ENCODE data around the gene TMCC1.

The TMCC1 gene

GRCh38 chr3:129827765-129828164 is 65.7 kb downstream of the TMCC1 start:
- Histone ChIP-seq H3K36me3 (ENCODE audit: control insufficient read depth in 5 of 5, insufficient read depth in 5 of 5, low read length in 5 of 5) (no peaks in the 10 kb centered on the region), H3K4me1 (ENCODE audit: control insufficient read depth in 5 of 5, insufficient read depth in 5 of 5, low read length in 5 of 5) (peaks cover 0 to 36% (median 27%) of the 10 kb centered on the region in 5 donors), H3K9ac (ENCODE audit: low read length in 5 of 5) (no peak overlapping the region), H3K27ac (ENCODE audit: low read depth, low read length) (no peak overlapping the region), H3K27me3 (ENCODE audit: control insufficient read depth in 5 of 5, insufficient read depth in 4 of 5, low read length in 5 of 5) (no peaks in the 10 kb centered on the region), H3K4me3 (ENCODE audit: low read depth in 1 of 5, low read length in 5 of 5) (no peak overlapping the region), H3K9me3 (ENCODE audit: control insufficient read depth in 5 of 5, low read length in 5 of 5) (no peaks in the 10 kb centered on the region)

GRCh38 chr3:129824926-129825541 is 68.5 kb downstream of the TMCC1 start:
- Histone ChIP-seq H3K9me3 (ENCODE audit: control insufficient read depth in 5 of 5, low read length in 5 of 5) (no peaks in the 10 kb centered on the region), H3K27ac (ENCODE audit: low read depth, low read length) (peak overlapping the region; percentile 43), H3K27me3 (ENCODE audit: control insufficient read depth in 5 of 5, insufficient read depth in 4 of 5, low read length in 5 of 5) (no peaks in the 10 kb centered on the region), H3K4me1 (ENCODE audit: control insufficient read depth in 5 of 5, insufficient read depth in 5 of 5, low read length in 5 of 5) (peaks cover 2 to 35% (median 28%) of the 10 kb centered on the region in 5 donors), H3K9ac (ENCODE audit: low read length in 5 of 5) (no peak overlapping the region), H3K4me3 (ENCODE audit: low read depth in 1 of 5, low read length in 5 of 5) (no peak overlapping the region), H3K36me3 (ENCODE audit: control insufficient read depth in 5 of 5, insufficient read depth in 5 of 5, low read length in 5 of 5) (no peaks in the 10 kb centered on the region)

- Histone ChIP-seq H3K27me3 (ENCODE audit: control insufficient read depth in 5 of 5, insufficient read depth in 4 of 5, low read length in 5 of 5) (no peaks in the 10 kb centered on the region), H3K36me3 (ENCODE audit: control insufficient read depth in 5 of 5, insufficient read depth in 5 of 5, low read length in 5 of 5) (no peaks in the 10 kb centered on the region), H3K4me3 (ENCODE audit: low read depth in 1 of 5, low read length in 5 of 5) (no peak overlapping the region), H3K27ac (ENCODE audit: low read depth, low read length) (peak overlapping the region; percentile 96), H3K4me1 (ENCODE audit: control insufficient read depth in 5 of 5, insufficient read depth in 5 of 5, low read length in 5 of 5) (peaks cover 2 to 28% (median 18%) of the 10 kb centered on the region in 5 donors), H3K9me3 (ENCODE audit: control insufficient read depth in 5 of 5, low read length in 5 of 5) (no peaks in the 10 kb centered on the region), H3K9ac (ENCODE audit: low read length in 5 of 5) (peak overlapping the region in 3 of 5 donors; percentile 54 to 71 (median 64))
These were observed 70.8 kb downstream of the TMCC1 start for GRCh38 chr3:129822679-129823078.

GRCh38 chr3:129822241-129822640 is 71.3 kb downstream of the TMCC1 start:
- Histone ChIP-seq H3K27ac (ENCODE audit: low read depth, low read length) (peak overlapping the region; percentile 96), H3K36me3 (ENCODE audit: control insufficient read depth in 5 of 5, insufficient read depth in 5 of 5, low read length in 5 of 5) (no peaks in the 10 kb centered on the region), H3K9me3 (ENCODE audit: control insufficient read depth in 5 of 5, low read length in 5 of 5) (no peaks in the 10 kb centered on the region)

GRCh38 chr3:129820587-129820986 is 72.9 kb downstream of the TMCC1 start:
- Histone ChIP-seq H3K4me3 (ENCODE audit: low read depth in 1 of 5, low read length in 5 of 5) (no peak overlapping the region), H3K9ac (ENCODE audit: low read length in 5 of 5) (peak overlapping the region in 1 of 5 donors; percentile 23), H3K27ac (ENCODE audit: low read depth, low read length) (peak overlapping the region; percentile 42), H3K36me3 (ENCODE audit: control insufficient read depth in 5 of 5, insufficient read depth in 5 of 5, low read length in 5 of 5) (peaks cover 0 to 3% (median 0%) of the 10 kb centered on the region in 5 donors), H3K27me3 (ENCODE audit: control insufficient read depth in 5 of 5, insufficient read depth in 4 of 5, low read length in 5 of 5) (no peaks in the 10 kb centered on the region), H3K4me1 (ENCODE audit: control insufficient read depth in 5 of 5, insufficient read depth in 5 of 5, low read length in 5 of 5) (peaks cover 2 to 25% (median 17%) of the 10 kb centered on the region in 5 donors), H3K9me3 (ENCODE audit: control insufficient read depth in 5 of 5, low read length in 5 of 5) (no peaks in the 10 kb centered on the region)

More at GRCh38 chr3:129822241-129822640, 71.3 kb downstream of the TMCC1 start:
- H3K27me3 ChIP-seq (ENCODE audit: control insufficient read depth in 5 of 5, insufficient read depth in 4 of 5, low read length in 5 of 5): no peaks in the 10 kb centered on the region
- H3K4me3 ChIP-seq (ENCODE audit: low read depth in 1 of 5, low read length in 5 of 5): no peak overlapping the region
- peak overlapping the region in 3 of 5 donors; percentile 54 to 71 (median 64) for H3K9ac ChIP-seq (ENCODE audit: low read length in 5 of 5)
- peaks cover 2 to 27% (median 17%) of the 10 kb centered on the region in 5 donors for H3K4me1 ChIP-seq (ENCODE audit: control insufficient read depth in 5 of 5, insufficient read depth in 5 of 5, low read length in 5 of 5)

GRCh38 chr3:129812589-129812988 is 80.9 kb downstream of the TMCC1 start:
- Histone ChIP-seq H3K4me3 (ENCODE audit: low read depth in 1 of 5, low read length in 5 of 5) (no peak overlapping the region), H3K4me1 (ENCODE audit: control insufficient read depth in 5 of 5, insufficient read depth in 5 of 5, low read length in 5 of 5) (peaks cover 0 to 13% (median 3%) of the 10 kb centered on the region in 5 donors), H3K9me3 (ENCODE audit: control insufficient read depth in 5 of 5, low read length in 5 of 5) (no peaks in the 10 kb centered on the region), H3K27me3 (ENCODE audit: control insufficient read depth in 5 of 5, insufficient read depth in 4 of 5, low read length in 5 of 5) (no peaks in the 10 kb centered on the region), H3K9ac (ENCODE audit: low read length in 5 of 5) (no peak overlapping the region), H3K36me3 (ENCODE audit: control insufficient read depth in 5 of 5, insufficient read depth in 5 of 5, low read length in 5 of 5) (peaks cover 0 to 3% (median 0%) of the 10 kb centered on the region in 5 donors), H3K27ac (ENCODE audit: low read depth, low read length) (no peak overlapping the region)

- H3K27ac ChIP-seq (ENCODE audit: low read depth, low read length): no peak overlapping the region
- H3K4me1 ChIP-seq (ENCODE audit: control insufficient read depth in 5 of 5, insufficient read depth in 5 of 5, low read length in 5 of 5): peaks cover 0 to 19% (median 3%) of the 10 kb centered on the region in 5 donors
- no peaks in the 10 kb centered on the region for H3K27me3 ChIP-seq (ENCODE audit: control insufficient read depth in 5 of 5, insufficient read depth in 4 of 5, low read length in 5 of 5)
- no peak overlapping the region for H3K4me3 ChIP-seq (ENCODE audit: low read depth in 1 of 5, low read length in 5 of 5)
- H3K36me3 ChIP-seq (ENCODE audit: control insufficient read depth in 5 of 5, insufficient read depth in 5 of 5, low read length in 5 of 5): no peaks in the 10 kb centered on the region
- no peaks in the 10 kb centered on the region for H3K9me3 ChIP-seq (ENCODE audit: control insufficient read depth in 5 of 5, low read length in 5 of 5)
- H3K9ac ChIP-seq (ENCODE audit: low read length in 5 of 5): no peak overlapping the region
These were observed 84.2 kb downstream of the TMCC1 start for GRCh38 chr3:129809297-129809696.

- H3K36me3 ChIP-seq (ENCODE audit: control insufficient read depth in 5 of 5, insufficient read depth in 5 of 5, low read length in 5 of 5): no peaks in the 10 kb centered on the region
- no peak overlapping the region for H3K4me3 ChIP-seq (ENCODE audit: low read depth in 1 of 5, low read length in 5 of 5)
- no peaks in the 10 kb centered on the region for H3K9me3 ChIP-seq (ENCODE audit: control insufficient read depth in 5 of 5, low read length in 5 of 5)
- peaks cover 7 to 27% (median 23%) of the 10 kb centered on the region in 5 donors for H3K4me1 ChIP-seq (ENCODE audit: control insufficient read depth in 5 of 5, insufficient read depth in 5 of 5, low read length in 5 of 5)
- H3K27me3 ChIP-seq (ENCODE audit: control insufficient read depth in 5 of 5, insufficient read depth in 4 of 5, low read length in 5 of 5): no peaks in the 10 kb centered on the region
- H3K9ac ChIP-seq (ENCODE audit: low read length in 5 of 5): no peak overlapping the region
- no peak overlapping the region for H3K27ac ChIP-seq (ENCODE audit: low read depth, low read length)
These were observed 97.4 kb downstream of the TMCC1 start for GRCh38 chr3:129796146-129796545.

- Histone ChIP-seq H3K36me3 (ENCODE audit: control insufficient read depth in 5 of 5, insufficient read depth in 5 of 5, low read length in 5 of 5) (no peaks in the 10 kb centered on the region), H3K4me1 (ENCODE audit: control insufficient read depth in 5 of 5, insufficient read depth in 5 of 5, low read length in 5 of 5) (peaks cover 7 to 27% (median 23%) of the 10 kb centered on the region in 5 donors), H3K27me3 (ENCODE audit: control insufficient read depth in 5 of 5, insufficient read depth in 4 of 5, low read length in 5 of 5) (no peaks in the 10 kb centered on the region), H3K4me3 (ENCODE audit: low read depth in 1 of 5, low read length in 5 of 5) (peak overlapping the region in 2 of 5 donors; percentile 65 to 68), H3K9ac (ENCODE audit: low read length in 5 of 5) (peak overlapping the region in 1 of 5 donors; percentile 71), H3K9me3 (ENCODE audit: control insufficient read depth in 5 of 5, low read length in 5 of 5) (no peaks in the 10 kb centered on the region), H3K27ac (ENCODE audit: low read depth, low read length) (no peak overlapping the region)
These were observed 98.1 kb downstream of the TMCC1 start for GRCh38 chr3:129795186-129796010.

Data from subcutaneous abdominal adipose tissue (tissue), 5 donors.